GM18951 (cell line): ENCODE data around the gene ACBD6.

Source experiments
- POLR2A ChIP-seq: IDR thresholded peaks from 4 replicates; pipeline ENCODE4 v1.6.1; 2011; ENCODE audit warnings: mild to moderate bottlenecking; ENCODE audit not compliant: insufficient read length, insufficient read depth; ENCODE audit errors: extremely low read depth
- in situ Hi-C: fragments of 300-500 bp; cut with MboI; formaldehyde crosslinking; loops from one replicate; pipeline ENCODE4 v1.12.0; 2022; ENCODE audit warnings: low sequenced_read_pairs, mixed read lengths, inconsistent platforms; ENCODE audit not compliant: unreplicated experiment

The ACBD6 gene

GRCh38 chr1:180277476-180278193 lies 224.7 kb downstream of the ACBD6 start:
- in situ Hi-C loops: no loop called here
- no peak for TF ChIP-seq POLR2A

DNA sequence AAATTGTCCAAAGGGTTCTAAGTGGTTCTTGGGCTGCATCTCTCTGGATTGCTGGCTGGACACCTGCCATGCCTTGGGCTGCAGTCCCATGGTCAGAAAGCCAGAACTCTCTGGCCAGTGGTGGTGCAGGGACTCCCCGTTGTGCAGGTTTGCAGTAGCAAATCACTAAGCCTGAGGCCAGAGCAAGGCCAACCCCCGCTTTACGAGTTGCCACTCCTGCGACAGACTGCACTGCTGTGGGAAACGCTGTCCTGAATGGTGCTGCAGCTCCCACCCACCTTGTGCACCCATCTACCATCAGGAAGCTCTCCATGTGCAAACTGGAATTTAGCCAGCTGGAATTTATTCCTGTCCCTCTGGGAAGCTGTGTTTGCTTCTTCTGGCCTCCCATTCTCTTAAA lies 226.7 kb downstream of the ACBD6 start:
- in situ Hi-C loops: no loop called here
- TF ChIP-seq POLR2A: no peak

DNA sequence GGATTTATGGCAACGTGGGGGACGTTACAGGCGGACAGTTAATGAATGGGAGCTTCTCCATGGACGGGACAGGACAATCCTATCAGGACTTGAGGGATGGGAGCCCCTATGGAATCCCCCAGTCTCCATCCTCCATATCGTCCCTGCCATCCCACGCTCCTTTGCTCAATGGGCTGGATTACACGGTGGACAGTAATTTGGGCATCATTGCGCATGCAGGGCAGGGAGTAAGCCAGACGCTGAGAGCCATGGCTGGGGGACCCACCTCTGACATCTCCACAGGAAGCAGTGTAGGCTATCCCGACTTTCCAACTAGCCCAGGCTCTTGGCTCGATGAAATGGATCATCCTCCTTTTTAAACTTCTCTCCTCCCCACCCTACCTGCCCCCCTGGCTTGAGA lies 228.2 kb downstream of the ACBD6 start:
- in situ Hi-C loops: no loop called here
- no peak for TF ChIP-seq POLR2A

GRCh38 chr1:180273066-180273465 lies 229.3 kb downstream of the ACBD6 start:
- TF ChIP-seq POLR2A: no peak

GRCh38 chr1:180272395-180272794 lies 230.0 kb downstream of the ACBD6 start:
- no peak for TF ChIP-seq POLR2A
- in situ Hi-C loops: no loop called here

More at GRCh38 chr1:180273066-180273465, 229.3 kb downstream of the ACBD6 start:
- in situ Hi-C loops: no loop called here

GRCh38 chr1:180271272-180272255 lies 230.8 kb downstream of the ACBD6 start:
- in situ Hi-C loops: no loop called here
- TF ChIP-seq POLR2A: no peak

DNA sequence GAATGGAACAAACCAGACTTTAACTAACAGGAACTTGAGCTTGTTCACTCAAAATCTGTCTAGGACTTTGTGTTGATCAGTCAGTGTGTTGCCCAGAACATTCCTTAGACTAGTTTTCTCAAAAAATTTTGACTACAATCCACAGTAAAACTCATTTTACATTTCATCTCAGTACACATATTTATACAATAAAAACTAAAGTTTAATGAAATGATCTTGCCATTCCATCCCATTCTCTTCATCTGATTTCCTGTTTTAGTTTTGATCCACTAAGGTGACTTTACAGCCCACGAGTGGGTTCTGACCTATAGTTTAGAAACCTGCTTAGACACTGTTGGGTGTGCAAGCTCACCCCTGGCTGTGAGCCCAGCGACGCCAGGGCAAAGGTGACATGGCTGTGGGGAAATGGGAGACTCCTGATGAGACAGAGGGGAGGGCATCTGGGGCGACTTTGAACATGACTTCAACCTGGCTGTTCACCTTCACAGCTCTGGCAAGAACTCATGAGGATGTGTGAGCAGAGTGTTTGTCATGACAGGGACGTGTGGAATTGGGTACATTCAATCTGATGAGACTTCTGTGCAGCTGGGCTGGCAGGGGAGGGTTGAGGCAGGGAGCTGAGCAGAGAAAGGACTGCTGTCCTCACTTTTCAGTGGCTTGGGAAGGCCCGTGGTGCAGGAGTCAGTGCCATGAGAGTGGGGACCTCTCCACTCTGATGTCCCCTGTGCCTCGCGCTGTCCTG lies 231.7 kb downstream of the ACBD6 start:
- no peak for TF ChIP-seq POLR2A

DNA sequence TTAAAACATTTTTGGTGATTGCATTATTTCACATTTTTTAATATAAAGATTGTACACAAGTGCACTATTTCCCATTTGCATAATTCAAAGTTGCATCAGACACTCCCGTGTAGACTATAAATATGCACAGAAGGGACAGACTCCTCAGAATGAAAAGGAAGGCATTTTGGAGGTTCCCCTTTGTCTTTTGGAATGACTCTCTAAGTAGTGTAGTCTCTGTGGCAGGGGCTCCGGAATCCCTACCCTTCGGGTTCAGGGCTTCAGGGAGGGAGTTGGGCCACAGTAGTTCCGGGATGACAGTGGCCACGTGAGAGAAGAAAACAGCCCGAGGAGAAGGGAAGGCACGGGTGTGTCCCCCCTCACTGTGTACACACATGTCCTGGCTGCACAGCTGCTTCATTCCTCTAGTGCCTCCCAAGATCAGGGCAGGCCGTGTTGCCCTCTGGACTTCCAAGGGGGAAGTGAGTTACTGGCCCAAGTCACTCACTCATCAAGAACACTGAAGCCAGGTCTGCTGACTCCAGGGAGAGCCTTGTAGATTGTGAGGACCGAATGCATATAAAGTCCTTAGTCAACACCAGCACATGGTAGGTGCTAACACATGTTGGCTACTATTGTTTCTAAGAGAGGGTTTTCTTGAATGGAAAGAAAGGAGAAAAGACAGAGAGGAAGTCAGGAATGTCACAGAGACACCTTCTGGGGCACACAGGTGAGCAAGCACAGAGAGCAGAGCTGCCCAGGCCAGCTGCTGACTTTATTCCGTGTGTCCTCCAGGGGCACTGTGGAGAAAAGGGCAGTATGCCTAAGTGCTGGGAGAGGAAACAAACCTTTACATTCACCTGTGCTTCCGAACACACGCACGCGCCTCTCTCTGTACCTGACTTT lies 232.5 kb downstream of the ACBD6 start:
- in situ Hi-C loops: no loop called here
- TF ChIP-seq POLR2A: no peak

More for the DNA sequence above, 231.7 kb downstream of the ACBD6 start:
- in situ Hi-C loops: no loop called here

- no peak for TF ChIP-seq POLR2A
- in situ Hi-C loops: no loop called here
Observed at GRCh38 chr1:180268556-180269075, 233.8 kb downstream of the ACBD6 start.

GRCh38 chr1:180267761-180268555 lies 234.4 kb downstream of the ACBD6 start:
- no peak for TF ChIP-seq POLR2A
- in situ Hi-C loops: no loop called here

DNA sequence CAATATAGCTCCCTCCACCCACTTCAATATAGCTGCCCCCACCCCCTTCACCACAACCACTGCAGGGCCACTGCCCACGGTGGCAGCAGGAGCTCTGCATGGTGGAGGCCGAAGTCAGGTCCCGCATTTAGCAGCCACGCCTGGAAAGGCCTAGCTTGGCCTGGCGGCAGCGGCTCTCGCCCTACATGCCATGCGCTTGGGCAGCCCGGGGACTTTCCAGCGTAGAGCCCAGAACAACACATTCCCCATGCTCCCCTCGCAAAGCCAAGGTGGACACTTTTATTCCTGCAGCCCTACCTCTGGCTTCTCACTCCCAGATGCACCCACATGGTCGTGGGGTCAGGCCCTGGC lies 235.2 kb downstream of the ACBD6 start:
- in situ Hi-C loops: no loop called here
- no peak for TF ChIP-seq POLR2A

- in situ Hi-C loops: no loop called here
- TF ChIP-seq POLR2A: no peak
Observed at GRCh38 chr1:180266275-180267210, 235.8 kb downstream of the ACBD6 start.
